GM21526 (cell line): Measurements from ENCODE around the gene DEPDC5.

Source experiments
- ATAC-seq: cut with Tn5 transposase; IDR thresholded peaks from one replicate; pipeline ENCODE4 v1.9.1; 2021; ENCODE audit warnings: moderate library complexity; ENCODE audit not compliant: unreplicated experiment, low FRiP score

DEPDC5 gene

GRCh38 chr22:31883989-31884388 is 130.2 kb downstream of the DEPDC5 start:
- no peak for ATAC-seq

DNA sequence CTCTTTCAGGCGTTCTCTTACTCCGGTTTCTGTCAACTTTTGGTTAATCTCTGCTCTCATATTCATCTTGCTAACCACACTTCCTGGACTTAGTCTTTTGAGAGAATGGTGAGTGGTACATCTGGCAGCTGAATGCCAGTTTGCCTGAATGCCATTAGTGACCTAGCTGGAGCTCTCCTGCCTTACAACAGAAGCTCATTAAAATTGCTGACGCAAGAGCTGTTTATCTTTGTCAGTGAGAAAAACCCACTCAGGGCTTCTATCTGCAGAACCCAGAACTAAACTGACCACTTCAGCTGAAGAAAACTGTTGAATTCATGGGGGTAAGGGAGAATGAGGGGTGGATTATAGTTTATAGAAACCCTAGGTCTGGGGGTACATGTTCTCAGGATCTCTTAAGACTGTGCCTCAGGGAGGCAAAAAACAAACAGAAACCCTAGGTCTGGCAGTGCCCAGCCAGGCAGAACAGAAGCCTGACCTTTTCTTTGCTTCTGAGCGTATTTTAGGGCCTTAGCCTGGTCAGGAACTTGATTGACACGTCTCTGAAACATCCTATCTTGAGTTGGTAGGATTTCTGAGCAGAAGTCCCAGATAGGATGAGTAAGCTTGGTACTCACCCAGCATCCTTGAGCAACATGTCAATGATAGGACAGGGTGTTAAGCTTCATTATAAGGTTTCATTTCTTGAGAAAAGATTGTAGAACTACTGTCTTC is 137.7 kb downstream of the DEPDC5 start:
- ATAC-seq, result no peak

- ATAC-seq, result no peak
These were observed 138.2 kb downstream of the DEPDC5 start for GRCh38 chr22:31892080-31892433.

DNA sequence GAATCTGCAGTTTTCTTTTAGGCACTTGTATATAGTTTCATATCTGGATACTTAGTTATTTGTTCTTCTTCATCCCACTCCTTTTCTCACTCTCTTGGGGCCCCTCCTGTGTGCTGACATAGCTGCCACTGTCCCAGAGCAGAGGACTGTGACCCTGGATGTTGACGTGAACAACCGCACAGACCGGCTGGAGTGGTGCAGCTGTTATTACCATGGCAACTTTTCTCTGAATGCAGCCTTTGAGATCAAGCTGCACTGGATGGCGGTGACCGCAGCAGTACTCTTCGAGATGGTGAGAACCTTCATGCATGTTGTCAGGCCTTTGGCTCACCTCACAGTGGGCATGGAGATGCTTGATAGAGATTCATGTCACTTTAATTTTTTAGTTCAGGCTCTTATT is 139.6 kb downstream of the DEPDC5 start:
- no peak for ATAC-seq

DNA sequence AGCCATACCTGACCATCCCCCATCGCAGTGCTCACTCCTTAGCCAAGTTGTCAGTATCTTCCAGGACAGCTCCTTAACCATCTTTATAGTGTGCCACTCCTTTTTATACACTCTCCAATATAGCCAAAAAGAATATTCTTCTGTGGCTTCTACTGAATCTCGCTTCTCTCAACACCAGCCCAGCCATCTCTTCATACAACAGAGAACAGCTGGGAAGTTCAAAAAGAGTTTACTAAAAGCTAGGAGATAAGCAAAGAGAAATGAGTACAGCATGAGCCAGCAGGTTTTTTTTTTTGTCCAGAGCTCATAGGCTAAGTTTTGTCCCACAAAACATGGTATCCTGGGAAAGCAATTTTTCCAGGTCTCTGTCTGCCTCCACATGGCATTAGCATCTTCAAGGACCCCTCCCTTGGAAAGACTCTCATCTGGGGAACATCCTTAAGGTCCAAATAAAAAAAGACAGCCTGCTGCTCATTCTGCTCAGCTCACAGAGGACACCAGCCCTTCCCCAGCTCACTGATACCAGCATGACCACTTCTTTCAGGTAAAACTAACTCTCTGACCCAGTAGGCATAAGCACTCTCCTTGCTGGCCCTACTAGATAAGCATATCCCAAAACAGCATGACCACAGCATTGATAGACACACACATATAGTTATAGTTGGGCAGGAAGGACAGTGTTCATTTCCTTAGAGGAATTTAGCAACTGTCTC is 141.7 kb downstream of the DEPDC5 start:
- ATAC-seq, result no peak

GRCh38 chr22:31896472-31896871 is 142.7 kb downstream of the DEPDC5 start:
- ATAC-seq, result no peak

GRCh38 chr22:31897842-31898805 is 144.3 kb downstream of the DEPDC5 start:
- ATAC-seq, result no peak

DNA sequence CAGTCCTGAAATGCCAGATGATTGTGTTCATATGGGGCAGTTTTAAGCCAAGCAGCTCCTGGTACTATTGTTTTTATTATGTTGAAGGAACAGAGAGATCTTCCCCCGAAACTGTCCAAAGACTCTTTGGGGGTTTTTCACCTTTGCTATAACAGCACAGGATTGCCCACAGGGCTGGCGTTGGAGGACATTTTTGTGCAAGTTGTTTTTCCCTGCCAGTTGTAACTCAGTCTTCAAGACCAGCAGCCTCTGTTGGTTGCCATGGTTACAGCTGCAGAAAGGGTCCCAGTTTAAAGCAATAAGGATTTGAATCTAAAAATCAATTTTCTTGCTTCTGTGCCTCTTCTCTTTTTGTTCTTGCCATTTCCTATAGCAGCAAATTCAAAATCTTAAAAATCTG is 145.1 kb downstream of the DEPDC5 start:
- ATAC-seq, result no peak

DNA sequence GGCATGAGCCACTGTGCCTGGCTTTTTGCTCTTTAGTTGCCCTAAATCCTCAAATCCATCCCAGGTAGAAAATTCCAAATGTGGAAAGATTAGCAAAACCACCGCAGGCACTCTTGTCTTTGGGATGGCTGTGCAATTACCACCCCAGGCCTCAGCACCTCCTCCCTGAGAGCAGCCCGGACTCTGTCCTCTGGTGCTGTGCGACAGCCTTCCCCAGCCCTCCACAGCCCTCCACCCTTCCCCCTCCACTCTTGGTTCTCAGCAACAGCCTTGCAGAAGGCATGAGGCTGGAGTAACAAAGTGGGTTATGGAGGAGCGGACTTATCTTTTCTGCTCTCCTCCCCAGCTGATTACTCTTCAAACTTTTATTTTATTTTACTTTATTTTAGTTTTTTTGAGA is 145.8 kb downstream of the DEPDC5 start:
- ATAC-seq, result no peak

- no peak for ATAC-seq
These were observed 147.7 kb downstream of the DEPDC5 start for GRCh38 chr22:31901388-31902137.

- ATAC-seq, result no peak
These were observed 150.8 kb downstream of the DEPDC5 start for GRCh38 chr22:31904651-31905050.

DNA sequence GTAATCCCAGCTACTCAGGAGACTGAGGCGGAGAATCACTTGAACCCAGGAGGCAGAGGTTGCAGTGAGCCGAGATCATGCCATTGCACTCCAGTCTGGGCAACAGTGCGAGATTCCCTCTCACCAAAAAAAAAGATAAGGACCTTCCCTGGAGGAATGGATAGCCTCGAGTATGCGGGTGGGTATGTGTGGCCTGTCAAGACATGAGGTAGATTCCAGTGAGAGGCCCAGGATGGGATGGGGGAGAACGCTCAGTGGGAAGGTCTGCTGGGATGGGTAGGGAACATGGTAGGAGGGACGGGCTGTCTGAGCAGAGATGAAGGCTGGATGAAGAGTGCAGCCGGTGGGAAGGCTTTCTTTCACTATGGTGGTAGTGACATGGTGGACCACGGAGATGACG is 151.5 kb downstream of the DEPDC5 start:
- no peak for ATAC-seq

GRCh38 chr22:31906086-31906485 is 152.3 kb downstream of the DEPDC5 start:
- no peak for ATAC-seq

GRCh38 chr22:31906569-31906968 is 152.8 kb downstream of the DEPDC5 start:
- no peak for ATAC-seq

GRCh38 chr22:31909977-31910376 is 156.2 kb downstream of the DEPDC5 start:
- no peak for ATAC-seq

DNA sequence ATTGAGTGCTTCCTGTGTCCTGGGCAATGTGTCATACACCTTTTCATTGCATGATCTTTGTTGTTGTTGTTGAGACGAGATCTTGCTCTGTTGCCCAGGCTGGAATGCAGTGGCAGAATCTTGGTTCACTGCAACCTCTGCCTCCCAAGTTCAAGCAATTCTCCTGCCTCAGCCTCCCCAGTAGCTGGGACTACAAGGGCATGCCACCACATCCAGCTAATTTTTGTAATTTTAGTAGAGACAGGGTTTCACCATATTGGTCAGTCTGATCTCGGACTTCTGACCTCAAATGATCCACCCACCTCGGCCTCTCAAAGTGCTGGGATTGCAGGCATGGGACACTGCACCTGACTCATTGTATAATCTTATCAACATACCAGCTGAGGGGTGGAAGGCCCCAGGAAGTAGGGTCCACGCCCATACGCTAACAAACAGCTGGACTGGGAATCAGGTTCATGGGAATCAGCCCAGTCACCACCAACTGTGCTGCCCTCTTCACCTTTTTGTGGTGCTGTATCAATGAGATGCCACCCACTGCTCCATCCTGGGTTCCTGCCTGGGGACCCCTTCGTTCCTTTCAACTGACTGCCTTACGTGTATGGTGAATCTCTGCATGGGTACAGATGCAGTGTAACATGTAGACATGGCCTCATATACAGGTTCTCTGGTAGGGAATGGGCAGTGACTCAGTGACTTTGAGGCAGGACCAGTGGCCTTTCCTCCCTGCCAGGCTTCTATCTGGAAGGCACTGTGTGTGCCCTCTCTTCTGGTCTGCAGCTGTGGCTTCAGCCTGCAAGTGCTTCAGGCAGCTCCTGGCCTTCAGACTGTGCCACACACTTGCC is 158.0 kb downstream of the DEPDC5 start:
- no peak for ATAC-seq

DNA sequence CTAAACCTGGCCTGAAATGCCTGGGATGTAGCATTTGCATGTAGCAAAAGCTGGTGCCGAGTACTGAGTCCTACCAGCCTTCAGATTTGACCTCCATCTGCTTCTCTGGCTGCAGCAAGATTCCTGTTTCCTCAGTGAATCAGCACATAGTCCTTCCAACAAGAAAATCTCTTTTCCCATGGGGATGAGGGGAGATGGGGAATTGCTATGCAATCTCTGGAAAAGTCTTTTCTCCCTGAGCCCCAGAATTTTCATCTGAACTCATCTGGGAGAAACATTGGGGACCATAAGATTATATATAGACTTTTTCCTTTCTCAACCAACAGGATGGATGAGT is 158.6 kb downstream of the DEPDC5 start:
- ATAC-seq, result no peak

DNA sequence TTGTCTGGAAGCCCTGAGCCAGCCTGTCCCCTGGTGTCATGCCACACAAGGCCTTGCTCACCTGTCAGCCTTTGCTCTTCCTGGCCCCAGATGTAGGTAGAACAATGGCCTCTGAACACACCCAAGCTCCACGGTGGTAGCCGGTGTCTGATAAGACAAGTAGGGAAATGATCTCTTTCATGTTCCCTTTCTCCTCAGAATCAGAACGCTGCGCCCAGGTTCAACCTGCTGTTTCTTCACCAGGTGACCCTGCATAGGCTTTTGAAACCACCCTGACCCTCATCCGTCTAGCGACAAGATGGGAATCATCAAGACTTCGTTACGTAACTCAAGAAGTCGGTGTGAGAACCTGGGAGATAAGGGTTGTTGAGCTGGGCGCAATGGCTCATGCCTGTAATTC is 161.8 kb downstream of the DEPDC5 start:
- ATAC-seq, result no peak

- peak; percentile 56 for ATAC-seq
These were observed 163.6 kb downstream of the DEPDC5 start for GRCh38 chr22:31917227-31917921.
